ENCODE data around the gene ITPR2.
"Not testable (repeated sequence)": the region's sequence is repeated elsewhere in the genome, so short reads cannot be mapped to it uniquely, and the experiment has no call there.

The ITPR2 gene

DNA sequence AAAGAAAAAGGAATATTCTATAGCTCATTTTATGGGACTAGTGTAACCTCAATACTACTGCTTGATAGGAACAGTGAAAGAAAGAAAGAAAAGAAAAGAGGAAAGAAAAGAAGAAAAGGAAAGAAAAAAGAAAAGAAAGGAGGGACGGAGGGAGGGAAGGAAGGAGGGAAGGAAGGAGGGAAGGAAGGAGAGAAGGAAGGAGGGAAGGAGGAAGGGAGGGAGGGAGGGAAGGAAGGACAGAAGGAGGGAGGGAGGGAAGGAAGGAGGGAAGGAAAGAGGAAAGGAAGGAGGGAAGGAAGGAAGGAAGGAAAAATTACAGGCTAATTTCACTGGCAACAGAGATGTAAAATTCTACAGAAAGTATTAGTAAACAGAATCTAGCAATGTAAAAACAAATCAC lies 215.5 kb downstream of the ITPR2 start:
- no peak for DNase-seq

DNA sequence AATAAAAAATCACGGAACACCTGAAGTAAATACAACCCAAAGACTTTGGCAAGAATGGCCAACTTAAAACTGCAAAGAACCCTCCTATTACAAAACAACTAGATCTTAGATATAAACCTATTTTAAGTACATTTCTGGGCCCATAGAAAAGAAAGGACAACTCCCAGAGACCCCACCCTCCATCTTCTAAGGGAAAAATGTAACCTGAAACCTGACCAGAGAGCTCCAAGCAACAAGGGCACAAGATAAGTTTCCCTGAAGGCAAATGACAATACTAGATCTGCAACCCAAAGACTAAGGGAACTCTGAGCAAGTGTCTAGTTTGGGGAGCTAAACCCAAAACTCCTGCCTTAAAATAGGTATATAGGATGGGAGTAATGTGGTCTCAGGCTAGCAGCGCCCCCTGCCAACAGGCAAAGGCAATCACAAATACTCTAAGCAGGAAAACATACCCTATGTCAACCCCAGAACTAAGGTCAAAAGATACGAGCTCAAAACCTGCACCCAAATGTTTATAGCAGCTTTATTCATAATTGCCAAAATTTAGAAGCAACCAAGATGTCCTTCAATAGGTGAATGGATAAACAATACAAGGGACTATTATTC lies 218.9 kb downstream of the ITPR2 start:
- peak; percentile 50 for DNase-seq

DNA sequence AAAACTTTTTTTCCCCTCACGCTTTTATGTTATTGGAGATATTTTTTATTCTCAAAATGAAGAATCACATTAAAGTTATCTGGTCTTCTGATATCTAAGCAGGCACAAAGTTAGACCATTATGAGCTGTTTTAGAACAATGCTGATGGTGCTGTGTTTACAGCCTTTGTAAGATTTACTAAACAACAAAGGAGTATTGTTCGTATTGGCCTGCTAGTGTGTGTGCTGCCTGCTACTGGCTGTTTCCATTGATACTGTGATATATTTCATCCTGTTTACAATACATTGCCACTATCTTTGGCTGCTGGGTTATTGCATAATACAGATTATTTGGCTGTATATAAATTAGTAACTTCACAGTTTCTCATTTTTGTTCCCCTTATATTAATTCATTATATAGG lies 220.8 kb downstream of the ITPR2 start:
- DNase-seq: no peak

DNA sequence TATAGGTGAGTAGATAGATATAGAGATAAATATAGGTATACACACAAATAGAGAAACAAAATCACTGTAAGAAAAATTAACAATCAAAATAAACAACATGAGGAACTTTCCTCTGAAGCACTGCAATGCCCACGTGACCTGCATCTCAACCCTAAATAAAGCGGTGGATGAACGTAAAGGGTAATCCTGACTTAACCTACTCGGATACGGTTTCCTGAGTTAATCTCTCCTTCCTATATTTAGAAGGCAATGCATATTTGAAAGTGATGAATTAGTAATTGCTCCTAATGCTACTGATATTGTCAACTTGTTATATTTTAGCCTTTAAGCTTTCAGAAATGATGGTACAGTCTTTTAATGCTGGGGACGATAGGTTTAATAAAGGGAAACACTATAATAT lies 221.4 kb downstream of the ITPR2 start:
- peak; percentile 58 for DNase-seq

DNA sequence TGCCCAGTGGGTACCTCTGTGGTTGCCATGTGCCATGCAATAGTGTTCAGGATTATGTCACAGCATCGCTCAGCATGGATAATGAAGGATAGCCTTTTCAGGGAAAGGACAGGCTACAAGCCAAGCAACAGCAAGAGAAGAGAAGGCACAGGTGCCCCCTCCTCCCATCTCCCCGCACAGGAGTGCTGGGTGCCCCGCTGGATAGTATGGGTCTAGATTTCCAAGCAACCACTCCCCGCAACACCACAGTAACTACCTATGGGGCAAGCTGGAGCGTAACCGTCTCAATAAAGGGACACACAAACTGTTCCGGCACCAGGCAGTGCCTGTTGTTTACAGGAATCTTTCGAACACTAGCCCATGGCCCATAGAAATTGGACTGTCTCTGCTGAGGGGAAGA lies 222.2 kb downstream of the ITPR2 start:
- no peak for DNase-seq

DNA sequence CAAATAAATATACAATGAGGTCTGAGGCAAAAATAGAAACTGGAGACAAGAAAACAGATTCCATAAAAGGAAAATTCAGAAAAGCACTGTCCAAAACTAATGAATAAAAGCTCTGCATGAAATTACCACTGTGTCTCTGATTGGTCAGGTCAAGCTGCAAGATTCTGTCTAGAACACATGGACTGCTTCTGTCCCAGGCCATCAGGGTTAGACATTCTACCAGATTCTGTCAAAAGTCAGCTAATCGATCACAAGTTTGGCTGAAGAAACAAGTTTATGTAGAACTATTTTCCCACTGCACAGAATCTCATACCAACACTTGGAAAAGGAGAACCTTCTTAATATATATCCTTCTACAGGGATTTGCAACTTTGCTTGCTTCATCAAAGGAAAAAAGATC lies 223.0 kb downstream of the ITPR2 start:
- DNase-seq: no peak

DNA sequence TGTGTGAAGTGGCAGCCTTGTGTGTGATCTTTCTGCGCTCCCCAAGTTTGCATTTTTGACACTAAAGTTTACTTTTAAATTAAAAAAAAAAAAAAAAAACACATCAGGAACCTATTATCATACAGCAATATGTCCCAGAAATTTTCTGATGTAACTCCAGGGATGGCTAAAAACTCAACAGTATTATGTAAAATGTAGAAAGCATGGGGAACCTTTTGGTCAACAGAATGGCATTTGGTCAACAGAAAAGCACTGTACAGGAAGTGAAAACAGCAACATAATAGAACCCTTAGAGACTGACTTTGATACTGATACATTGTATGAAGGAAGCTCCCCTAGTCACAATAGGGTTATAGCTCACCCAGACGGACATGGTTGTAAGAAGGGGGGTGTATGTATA lies 224.3 kb downstream of the ITPR2 start:
- DNase-seq: no peak

DNA sequence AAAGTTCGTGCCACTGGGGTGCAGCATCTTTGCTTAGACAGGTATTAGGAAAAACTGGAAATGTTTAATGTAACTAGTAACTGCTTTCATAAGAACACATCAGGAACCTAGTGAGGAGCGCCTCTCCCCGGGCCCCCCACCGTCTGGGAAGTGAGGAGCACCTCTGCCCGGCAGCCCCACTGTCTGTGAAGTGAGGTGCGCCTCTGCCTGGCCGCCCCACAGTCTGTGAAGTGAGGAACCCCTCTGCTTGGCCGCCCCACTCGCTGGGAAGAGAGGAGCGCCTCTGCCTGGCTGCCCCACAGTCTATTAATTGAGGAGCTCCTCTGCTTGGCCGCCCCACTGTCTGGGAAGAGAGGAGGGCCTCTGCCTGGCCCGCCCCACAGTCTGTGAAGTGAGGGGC lies 224.7 kb downstream of the ITPR2 start:
- no peak for DNase-seq

DNA sequence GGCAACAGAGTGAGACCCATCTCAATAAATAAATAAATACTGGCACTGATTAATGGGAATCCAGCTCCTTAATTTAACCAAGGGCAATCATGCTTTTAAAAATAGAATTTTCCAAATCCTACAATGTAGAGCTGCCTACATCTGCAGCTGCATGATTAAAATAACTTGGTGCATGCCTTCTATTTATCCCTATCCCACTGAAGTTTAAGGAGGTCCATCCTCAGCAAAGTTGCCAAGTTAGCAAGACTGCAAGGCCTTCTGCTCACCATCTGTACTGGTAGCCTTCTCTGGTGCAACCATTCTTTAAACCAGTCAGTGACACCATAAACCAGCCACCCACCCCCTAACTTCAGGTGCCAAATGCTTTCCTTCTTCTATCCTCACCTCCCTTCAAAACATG lies 226.1 kb downstream of the ITPR2 start:
- no peak for DNase-seq

DNA sequence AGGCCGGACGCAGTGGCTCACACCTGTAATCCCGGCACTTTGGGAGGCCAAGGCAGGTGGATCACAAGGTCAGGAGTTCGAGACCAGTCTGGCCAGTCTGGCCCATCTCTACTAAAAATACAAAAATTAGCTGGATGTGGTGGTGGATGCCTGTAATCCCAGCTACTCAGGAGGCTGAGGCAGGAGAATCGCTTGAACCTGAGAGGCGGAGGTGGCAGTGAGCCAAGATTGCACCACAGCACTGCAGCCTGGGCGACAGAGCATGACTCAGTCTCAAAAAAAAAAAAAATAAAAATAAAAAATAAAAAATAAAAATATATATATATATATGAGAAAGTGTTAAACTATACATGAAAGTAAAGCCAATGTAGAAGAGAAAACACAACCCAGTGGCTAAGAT lies 228.2 kb downstream of the ITPR2 start:
- DNase-seq: not testable (repeated sequence)

DNA sequence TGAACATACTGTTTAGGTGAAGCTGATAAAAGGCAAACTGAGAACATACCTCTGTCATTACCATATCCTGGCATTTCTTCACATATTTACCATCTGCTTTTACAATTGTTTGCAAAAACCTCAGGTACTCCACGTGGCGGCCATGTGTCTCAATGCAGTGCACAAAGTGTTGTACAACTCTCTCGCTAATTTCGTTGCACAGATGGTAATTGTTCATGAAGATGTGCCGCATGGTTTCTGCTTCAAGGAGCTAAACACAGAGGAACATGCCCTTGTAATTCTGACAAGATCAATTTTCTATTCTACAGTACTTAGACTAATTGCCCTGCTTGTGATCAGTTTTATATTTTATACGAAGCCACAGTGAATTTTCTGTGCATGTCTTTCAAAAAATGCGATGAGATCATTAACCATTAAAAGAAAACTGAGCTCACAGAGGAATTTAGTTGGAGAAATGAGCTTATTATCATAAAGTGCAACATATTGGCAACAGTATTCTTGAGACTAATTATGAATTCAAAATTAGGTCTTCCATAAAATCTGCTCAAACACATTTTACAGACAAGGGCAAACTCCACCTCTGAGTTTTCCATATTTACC lies 233.8 kb downstream of the ITPR2 start:
- DNase-seq: no peak

DNA sequence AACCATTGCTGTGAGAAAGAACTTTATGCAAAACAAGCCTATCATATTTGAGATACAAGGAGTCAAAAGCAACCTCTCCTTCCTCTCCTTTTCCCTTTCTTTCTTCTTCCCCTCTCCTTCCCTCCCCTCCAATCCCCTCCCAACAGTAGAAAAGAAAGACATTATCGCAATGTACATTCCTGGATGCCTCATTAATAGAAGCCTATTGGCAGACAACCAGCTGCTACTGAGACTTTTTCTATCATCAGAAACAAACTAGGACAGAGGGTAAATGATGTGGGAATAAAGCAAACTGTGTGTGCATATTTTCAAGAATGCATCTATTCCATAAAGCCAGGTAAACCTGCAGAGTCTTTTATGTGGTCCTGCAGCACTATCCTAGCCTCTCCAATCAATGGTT lies 237.2 kb downstream of the ITPR2 start:
- DNase-seq: no peak

DNA sequence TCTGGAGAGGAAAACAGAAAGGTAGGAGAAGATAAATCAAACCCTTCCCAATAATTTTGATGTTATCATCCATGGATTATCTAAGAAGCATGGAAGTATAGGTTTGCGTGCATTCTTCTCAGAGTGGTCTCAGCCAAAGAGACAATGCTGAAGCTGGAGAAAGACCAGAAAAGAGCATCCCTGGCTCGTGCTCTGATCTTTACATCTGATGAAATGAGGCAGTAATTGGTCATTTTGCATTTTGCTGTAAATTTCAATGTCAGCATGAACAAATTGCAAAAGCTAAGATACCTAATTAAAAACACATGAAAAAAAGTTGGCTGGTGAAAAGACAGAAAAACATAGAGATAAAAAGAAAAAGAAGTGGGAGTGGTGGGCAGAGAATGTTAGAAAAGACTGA lies 252.4 kb downstream of the ITPR2 start:
- no peak for DNase-seq

DNA sequence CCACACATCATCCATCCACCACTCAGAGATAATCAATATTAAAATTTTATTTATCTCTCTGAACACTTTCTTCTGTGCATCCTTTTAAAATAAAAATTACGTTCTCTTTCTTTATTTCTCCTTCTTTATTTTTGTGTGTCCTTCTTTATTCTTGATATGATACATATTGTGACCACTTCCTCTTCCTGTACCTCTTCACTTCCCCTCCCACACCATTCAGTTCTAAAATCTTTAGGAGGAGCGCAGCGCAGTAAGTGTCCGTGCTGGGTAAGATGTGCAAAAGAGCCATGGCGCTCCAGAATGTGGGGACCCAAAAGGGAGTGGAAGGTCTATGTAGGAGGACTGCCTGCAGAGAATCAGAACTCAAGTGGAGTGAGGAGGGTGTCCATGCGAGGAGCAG lies 256.7 kb downstream of the ITPR2 start:
- no peak for DNase-seq

DNA sequence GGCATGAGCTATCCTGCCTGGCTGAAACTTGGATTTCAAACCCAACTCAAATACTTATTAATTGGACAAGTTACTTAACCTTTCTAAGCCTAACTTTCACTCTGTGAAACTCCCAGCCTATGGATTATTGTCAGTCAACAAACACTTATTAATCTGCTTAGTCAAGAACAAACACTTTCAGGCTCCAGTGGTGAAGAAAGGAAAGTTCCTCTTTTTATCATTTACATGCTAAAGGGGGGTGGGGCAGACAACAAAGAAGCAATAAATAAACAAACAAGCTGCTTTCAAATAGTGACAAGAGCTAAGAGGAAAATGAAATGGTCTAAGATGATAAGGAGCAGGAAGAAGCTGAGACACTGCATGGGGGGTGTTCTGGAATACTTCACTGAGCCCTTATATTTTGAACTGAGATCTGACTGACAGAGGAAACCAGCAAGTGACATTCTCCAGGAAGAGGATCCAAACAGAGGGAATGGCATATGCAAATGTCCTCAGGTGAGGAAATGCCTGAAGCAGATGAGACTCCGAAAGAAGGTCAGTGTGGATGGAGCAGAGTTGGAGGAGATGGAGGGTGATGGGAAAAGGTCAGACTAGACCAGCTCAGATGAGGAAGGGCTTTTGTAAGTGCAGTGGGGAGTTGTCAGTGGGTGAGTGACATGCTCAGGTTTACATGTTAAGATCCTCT lies 259.6 kb downstream of the ITPR2 start:
- DNase-seq: no peak

DNA sequence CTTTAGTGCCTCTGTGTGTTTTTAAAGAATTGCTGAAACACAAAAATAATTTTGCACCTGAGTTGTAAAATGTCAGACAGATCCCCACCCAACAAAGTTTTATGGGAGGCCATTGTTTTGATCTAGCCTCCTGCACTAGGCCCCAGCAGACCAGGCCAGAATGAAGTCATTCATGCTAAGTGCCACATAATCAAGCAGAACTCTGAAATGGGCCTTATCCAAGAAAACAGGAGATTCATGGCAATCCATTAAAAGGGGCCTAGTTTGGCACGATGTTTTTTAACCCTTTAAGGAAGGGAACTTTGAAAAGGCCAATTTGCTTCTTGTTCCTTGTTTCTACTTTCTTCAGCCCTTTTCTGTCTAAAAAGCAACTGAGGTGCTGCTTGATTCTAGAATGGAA lies 260.9 kb downstream of the ITPR2 start:
- no peak for DNase-seq

DNA sequence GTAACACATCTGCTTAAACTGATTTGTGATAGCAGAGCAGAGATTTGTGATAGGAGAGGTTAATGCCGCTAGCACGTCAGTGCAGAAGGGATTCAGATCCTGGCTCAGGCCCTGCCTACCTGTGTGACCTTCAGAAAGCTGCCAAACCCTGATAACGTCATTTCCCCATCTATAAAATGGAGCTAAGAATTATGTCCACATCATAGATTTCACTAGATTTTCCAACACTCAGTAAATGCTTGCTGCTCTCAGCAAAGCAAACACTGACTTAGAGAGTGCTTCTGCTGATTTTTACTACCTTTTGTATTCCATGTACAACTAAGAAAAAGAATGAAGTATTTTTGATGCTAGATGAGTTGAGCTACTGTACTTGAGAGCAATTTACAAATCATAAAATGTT lies 261.4 kb downstream of the ITPR2 start:
- DNase-seq: no peak

DNA sequence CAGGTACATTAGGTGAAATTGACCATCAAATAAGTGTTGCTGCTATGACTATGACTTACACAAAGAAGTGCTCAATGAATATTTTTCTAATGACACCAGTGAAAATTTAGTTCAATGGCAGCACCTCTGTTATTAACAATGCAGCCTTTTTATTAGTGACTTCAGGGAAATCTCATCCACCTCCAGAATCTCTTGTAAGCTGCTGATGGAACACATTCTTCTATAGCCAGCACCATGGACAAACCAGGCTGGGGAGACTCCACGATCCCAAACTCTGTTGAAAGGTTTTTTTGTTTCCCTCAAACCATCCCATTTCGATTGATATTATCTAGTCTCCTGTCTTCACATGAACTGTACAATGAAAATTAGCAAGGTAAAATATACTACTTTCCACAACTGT lies 265.9 kb downstream of the ITPR2 start:
- peak; percentile 29 for DNase-seq

DNA sequence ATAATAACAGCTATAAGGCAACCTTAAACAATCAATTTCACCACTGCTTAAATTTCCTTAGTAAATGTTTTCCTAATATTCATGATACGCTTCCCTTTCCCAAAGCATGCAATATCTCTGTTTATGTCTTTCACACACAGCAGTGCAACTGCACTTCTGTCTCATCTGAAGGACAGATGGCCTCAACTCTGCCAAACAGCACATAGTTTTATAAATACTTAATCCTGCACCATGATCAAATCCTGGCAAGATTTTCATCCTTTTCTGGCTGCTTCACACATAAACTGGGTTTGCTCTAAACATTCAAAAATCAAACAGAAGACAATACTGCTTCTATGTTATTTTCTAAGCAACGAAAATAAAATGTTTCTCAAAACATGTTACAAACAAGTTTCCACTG lies 266.3 kb downstream of the ITPR2 start:
- DNase-seq: peak; percentile 56

DNA sequence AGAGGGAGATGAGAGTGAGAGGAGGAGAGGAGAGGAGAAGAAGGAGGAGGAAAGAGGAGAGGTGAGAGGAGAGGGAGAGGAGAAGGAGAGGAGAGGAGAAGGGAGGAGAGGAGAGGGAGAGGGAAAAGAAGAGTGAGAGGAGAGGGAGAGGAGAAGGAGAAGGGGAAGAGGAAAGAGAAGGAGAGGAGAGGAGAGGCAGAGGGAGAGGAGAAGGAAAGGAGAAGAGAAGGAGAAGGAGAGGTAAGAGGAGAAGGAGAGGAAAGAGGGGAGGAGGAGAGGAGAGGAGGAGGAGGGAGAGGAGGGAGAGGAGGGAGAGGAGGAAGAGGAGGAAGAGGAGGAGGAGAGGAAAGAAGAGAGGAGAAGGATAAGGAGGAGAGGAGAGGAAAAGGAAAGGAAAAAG lies 266.8 kb downstream of the ITPR2 start:
- no peak for DNase-seq

DNA sequence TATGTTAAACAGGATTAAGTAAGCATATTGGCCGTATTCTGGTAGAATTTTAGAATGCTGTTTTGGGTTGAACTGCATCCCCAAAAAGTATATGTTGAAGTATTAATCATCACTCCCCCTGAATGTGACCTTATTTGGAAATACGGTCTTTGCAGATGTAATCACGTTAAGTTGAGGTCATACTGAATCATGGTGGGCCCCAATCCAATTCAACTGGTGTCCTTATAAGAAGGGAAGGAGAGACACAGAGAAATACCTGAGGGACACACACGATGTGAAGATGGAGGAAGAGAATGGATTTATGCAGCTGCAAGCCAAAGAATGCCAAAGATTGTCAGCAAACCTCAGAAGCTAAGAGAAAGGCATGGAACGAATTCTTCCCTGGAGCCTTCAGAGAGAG lies 268.6 kb downstream of the ITPR2 start:
- peak; percentile 8 for DNase-seq

DNA sequence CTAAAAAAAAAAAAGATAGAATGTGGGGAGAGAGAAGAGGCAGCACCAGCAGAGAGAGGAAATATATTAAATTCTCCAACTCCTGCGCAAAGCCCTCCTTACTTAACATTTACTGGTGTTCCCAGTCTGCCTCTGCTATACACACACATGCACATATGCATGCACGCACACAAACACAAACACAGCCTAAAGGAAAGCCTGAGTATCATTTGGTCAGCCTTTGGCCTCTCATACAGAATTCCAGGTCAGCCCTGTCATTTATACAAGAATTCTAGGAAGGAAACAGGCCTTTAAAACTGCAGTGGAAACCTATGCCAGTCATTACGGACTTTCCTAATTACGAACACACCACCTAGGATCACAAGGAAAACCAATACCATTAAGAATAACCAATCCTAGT lies 269.4 kb downstream of the ITPR2 start:
- DNase-seq: no peak

DNA sequence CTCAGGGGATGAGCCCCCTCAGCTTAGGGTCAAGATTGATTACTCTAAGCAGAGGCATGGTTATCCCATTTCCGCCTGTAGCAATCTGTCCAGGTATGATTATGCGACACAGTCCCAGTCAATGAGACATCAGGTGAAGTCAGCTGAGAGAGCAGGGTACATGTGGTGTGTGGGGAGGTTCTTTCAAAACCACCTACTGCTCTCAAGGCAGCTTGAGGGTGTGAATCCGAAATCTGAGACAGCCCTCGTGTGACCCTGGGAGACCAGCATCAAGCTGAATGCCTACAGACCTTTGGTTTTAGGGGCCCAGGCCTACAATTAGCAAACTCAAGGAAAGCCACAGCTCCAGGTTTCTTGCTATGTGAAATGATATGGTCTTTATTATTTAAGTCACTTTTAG lies 275.7 kb downstream of the ITPR2 start:
- peak; percentile 24 for DNase-seq

DNA sequence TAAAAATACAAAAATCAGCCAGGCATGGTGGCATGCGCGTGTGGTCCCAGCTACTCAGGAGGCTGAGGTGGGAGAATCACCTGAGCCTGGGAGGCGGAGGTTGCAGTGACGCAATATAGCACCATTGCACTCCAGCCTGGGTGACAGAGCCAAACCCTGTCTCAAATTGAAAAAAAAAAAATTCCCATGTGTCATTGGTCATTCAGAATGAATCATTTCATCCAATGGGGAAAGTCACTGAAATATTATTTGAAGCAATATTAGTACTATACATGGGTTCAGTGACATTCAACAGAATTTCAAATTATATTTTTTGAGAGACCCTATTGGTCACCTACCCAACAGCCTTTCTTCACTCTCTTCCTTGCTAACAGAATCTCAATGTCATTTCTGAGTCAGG lies 276.1 kb downstream of the ITPR2 start:
- no peak for DNase-seq

DNA sequence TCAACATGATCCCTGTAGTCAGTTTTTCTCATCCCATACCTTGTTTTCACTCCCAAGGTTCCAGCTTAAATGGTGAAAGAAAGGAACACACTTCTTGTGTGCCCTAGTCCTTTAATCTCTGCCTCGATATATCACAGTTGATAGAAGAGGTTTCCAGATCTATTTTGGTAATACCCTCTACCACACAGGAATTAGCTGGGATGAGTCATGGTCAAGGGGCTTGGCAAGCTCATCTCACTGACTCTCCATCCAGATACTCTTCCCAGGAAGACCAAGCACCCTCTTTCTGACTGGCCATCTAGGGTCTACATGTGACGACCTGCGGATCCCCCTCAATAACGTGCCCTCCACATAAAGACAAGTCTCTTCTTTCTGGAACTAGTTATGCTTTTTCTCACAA lies 277.9 kb downstream of the ITPR2 start:
- no peak for DNase-seq

All from NCI-H82 (cell line).